Hematopoietic multipotent progenitor cell treated with erythropoietin and hydrocortisone succinate and interleukin-3 and kit ligand, for 15 days (in vitro differentiated cells): Measurements from ENCODE around the gene RGSL1.

Experiments used
- DNase-seq: peaks from one replicate; pipeline ENCODE4 v3.0.0-alpha.2; 2015; ENCODE audit warnings: low spot score

RGSL1 gene

DNA sequence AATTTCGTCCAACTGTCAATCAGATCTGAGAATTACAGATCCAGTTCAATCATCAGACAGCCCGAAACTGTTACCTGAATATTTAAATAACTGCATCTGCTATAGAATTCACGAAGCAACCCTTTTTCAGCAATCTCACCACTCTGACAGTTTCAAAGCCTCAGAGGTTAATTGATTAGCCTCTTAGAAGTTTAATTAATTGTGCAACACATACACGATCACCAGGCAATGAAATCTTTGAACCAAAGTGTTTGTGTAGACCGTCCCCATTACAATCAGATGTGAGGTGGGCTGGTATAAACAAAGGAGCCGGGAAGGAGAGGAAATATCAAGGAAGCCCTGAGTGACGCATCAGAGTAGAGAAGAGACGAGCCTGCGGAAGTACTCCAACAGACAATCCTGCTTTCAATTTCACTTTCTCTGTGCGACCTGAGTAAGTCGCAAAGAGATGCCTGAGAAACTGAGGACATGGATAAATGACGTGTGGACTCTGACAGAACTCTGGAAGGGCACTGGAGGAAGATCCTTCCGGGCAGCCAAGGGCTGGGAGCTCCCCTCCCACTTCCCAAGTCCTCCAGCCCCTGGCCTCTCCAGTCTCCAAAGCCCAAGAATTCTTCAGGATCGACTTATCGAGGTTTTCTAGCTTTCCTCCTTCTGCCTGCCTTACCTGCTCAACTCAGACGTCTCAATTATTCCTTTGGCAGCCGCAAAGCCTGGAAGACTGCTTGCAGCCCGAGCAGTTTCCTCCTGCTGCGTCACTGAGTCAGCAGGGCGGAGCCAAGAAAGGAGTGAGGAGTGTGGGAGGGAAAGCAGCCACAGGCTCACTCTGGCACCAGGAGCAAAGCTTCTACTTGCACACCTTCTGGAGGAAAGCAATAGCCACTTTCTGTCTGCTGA is 138.8 kb downstream of the RGSL1 start, which contains the start of gene RNASEL:
Gene RNASEL (minus strand): TSS at position 757 of the 897 bp plus-strand sequence. CDS start 2,450 bp downstream, outside the sequence.
- DNase-seq: peak; percentile 73

DNA sequence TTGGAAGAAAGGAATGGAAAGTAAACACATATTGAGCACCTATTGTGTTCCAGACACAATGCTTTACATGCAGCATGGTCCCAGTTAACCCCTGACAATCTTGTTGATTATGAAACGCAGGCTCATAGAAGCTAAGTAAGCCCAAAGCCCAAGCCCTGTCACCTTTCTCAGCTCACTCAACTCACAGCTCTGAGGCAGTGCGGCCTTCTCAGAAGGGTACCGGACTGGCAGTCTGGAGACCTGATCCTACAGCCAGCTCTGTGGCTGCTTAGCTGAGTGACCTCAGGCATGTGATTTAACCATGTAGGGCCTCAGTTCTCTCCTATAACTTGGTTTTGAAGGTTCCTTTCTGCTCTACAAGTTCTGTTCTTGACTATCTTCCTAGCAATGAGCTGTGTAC is 139.6 kb downstream of the RGSL1 start:
- no peak for DNase-seq

DNA sequence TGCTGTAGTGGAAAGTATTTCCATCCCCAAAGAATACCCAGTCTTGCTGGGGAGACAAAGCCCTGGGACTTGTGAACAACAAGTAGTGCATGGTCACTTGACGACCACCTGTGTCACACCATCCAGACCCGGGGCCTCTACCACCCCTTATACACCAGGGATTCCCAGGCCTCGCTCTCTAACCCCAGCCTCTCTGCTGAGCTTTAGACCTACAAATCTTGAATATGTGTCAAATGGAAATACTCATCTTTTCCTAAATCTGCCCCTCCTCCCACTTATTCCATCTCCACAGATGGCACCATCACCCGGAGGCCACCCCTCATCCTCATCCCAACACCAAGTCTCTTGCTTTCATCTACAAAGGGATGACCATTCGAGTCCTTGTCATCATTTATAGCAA is 140.0 kb downstream of the RGSL1 start:
- DNase-seq: no peak

DNA sequence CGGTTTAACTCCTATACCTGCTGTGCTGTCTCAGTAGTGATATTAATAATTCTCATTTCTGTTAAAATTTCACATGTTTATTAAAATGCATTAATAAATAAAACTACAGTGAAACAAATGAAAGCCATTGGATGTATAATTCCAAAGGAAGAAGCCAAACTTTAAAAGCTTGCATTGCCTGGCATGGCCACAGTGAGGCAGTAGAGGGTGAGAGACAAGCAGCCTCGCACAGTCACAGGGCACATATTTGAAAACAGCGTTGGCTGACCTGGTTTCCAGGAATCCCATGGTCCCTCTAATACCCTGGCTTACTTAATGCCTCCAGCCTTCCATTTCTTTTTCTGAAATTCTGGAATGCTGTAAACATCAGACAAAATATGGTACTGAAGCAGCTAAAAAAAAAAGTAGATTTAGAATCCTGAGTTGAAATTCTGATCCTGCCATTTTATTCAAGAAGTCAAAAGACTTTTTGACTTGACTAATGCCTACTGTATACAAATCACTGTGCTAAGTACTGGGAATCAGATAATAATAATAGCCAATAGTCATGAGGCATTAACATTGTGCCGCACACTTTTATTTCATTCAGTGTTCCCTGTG is 145.8 kb downstream of the RGSL1 start:
- DNase-seq: peak; percentile 77

DNA sequence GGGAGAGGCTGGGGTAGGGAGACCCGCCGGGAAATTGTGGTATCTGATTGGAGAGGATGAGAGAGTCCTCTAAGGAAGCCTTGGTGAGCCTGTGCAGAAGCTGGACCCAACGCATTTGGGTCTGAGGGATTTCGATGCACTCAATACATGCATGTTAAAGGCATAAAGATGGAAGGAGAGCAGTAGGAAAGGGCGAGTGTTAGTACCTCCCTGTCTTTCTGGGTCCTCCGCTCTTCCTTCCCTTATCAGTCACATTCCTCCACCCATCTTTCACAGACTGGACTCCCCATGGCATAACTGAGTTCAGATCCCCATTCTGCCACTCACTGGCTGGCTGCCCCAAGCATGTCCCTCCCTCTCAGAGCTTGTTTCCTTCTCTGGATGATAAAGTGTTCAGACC is 147.0 kb downstream of the RGSL1 start:
- no peak for DNase-seq

DNA sequence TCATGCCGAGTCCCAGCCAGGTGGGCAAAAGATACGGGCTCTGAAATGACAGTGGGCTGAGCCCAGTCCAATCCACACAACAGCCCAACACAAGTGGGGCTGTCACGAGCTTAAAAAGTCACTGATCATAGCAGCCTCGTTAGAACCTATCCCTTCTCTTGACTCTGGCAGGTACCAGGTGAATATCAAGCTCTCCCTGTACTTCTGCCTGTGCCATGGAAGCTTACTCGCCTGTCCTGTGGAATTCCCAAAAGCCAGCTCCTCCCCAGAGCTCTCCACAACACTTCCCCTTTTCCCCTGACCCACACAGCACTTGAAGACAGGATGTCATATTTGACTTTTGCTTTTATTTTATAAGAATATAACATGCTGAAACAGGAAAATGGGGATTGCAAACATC is 148.3 kb downstream of the RGSL1 start:
- no peak for DNase-seq

DNA sequence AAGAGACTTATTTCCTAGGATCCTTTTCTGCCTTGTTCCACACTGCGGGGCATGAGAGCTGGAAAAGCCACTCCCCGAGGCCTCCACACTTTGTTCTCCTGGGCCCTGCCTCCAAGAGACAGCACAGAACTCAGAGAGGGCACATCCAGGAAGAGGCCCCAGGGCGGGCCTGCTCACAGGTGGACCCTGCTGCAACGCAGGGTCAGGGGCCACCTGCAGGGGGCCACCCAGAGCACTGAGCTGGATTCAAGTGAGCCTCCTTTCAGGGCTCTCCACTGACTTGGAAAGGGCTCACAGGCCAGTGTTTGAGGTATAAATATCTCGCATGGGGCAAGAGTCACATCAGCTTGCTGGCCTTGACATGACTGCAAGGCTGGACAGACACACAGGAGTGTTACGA is 149.4 kb downstream of the RGSL1 start:
- no peak for DNase-seq

DNA sequence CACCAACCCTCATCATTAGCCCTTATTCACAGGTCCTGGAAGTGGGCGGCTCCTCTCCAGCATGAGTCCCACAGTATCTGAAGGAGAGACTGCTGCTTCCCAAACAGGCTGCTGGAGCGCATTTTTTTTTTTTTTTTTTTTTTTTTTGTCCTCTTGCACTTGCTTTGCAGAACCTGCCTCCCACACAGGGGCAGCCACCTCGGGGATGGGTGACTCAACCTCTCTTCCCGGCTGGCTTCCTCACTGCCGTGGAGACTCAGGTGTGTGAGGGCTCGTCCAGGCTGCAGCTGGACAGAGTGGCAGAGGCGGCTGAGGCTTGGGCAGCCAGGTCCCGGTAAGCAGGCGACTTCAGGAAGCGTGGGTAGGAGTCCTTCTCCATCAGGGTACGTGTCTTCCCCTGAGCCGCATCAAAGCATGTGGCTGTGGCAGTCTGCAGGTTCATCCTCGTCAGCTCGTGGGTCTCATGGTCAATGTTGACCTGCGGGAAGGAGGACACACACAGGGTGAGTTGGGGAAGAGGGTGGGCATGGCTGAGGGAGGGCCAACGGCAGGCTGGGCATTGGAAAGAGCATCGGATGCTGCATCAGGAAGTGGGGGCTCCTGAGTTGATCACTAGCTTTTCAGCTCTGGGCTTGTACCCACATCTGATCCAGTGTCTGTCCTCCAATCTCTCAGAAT is 150.2 kb downstream of the RGSL1 start:
- no peak for DNase-seq

DNA sequence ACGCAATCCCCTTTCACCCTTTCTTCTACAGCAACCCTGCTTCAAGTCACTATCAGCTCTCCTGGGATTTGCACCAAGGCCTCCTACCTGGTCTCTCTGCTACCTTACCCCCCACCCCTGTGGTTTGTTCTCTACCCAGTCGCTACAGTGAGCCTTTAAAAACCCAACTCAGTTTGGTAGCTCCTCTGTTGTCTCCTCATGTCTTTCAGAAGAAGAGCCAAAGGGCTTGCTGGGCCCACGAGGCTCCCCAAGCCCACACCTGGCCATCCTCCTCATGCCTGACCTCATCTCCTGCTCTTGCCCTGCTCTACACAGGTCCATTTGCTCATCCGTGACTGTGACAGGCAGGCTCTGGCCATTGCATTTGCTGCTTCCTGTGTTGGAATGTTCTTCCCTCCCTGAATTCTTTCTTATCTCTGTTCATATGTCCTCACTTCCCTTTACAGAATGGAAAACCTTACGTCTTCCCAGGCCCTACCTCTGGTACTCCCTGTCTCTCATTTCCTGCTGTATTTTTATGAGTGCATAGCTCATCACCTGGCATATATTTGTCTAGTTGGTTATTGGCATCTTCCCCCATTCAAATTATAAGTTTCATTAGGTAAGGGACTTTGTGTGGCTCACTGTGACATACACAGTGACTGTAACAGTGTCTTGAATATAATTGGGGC is 150.9 kb downstream of the RGSL1 start:
- no peak for DNase-seq

DNA sequence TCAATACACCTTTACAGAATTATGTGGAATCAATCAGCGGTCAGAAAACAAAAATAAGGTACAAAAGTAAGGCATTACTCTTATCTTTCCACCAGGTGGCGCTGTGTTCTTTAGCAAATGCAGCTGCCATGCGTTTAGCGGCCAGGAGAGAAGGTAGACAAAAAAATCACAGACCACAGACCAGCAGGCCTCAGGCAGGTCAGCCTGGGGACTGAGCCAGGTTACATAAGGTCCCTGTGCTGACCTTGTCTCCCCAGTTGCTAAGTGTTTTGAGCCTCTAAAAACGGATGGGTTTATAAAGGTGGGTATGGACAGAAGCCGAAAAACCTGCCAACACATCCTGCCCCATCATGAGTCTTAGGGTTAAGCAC is 151.5 kb downstream of the RGSL1 start:
- peak; percentile 87 for DNase-seq

DNA sequence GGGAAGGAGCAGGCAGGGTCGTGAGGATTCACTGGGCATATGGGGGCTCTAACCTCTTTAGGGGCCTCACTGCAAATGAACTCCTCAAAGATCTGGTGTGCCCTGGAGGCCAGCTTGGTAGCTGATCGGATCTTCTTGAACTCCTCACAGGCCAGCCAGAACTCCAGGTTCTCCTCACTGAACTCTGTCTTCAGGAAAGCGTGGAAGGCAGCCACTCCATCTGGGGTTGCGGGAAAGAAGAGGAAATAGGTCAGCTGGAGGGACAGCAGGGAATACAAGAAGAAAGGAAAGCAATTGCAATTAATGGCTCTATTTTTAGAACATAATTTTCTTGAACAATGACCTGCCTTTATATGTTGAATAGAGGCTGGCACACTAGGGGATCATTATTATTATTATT is 152.0 kb downstream of the RGSL1 start:
- no peak for DNase-seq

DNA sequence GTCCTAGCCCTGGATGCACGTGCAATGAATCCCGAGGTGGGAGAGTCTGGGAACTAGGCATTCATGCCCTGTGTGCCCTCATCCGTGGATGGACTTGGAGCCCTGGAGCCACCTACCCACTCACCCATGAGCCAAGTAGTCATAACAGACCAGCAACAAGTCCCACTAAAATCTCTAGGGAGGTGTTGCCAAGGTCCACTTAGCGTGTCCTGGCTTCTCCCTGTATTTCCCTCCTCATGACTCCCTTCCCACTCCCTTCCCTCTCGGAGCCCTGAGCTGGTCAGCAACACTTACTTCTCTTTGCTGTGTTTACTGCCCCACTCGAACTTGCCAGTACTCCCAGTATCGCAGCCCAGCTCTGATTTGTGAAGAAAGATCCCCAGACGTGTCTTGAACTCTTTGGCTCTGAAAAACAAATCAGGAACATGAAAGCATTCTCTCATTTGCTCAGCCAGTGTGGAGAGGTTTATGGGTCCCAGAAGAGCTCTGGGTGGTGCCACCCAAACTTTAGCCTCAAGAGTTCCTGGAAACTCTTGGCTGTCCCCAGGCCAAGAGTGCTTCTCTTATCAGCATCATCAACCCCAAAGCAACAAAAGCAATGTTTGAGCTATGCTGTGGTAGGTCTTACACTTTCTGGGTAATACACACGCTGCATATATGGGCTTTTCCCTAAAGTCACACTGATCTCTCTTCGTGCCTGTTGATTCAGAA is 153.1 kb downstream of the RGSL1 start:
- no peak for DNase-seq

DNA sequence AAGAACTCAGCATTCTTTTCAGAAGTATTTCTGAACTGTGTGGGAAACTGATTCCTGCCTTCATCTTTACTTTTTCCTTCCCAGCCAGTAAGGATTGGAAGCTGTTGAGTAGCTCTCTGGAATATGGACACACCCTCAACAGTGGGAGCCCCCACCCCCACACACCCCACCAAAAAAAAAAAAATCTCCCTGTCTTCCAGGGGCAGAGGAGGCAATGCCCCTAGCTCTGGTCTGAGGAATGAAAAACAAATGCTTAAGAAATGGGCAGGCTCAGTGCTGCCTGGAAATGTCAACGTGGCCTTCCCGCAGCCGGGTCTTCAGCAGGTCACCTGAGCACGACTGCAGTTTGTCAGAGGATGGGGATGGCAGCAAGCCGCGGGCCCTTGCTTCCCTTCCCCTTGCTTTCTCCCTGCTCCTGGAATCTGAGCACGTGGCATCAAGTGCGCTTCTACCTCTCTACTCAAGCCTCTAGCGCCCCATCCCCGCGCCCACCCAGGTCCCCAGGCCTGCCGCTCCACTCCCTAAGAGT is 153.8 kb downstream of the RGSL1 start:
- no peak for DNase-seq

DNA sequence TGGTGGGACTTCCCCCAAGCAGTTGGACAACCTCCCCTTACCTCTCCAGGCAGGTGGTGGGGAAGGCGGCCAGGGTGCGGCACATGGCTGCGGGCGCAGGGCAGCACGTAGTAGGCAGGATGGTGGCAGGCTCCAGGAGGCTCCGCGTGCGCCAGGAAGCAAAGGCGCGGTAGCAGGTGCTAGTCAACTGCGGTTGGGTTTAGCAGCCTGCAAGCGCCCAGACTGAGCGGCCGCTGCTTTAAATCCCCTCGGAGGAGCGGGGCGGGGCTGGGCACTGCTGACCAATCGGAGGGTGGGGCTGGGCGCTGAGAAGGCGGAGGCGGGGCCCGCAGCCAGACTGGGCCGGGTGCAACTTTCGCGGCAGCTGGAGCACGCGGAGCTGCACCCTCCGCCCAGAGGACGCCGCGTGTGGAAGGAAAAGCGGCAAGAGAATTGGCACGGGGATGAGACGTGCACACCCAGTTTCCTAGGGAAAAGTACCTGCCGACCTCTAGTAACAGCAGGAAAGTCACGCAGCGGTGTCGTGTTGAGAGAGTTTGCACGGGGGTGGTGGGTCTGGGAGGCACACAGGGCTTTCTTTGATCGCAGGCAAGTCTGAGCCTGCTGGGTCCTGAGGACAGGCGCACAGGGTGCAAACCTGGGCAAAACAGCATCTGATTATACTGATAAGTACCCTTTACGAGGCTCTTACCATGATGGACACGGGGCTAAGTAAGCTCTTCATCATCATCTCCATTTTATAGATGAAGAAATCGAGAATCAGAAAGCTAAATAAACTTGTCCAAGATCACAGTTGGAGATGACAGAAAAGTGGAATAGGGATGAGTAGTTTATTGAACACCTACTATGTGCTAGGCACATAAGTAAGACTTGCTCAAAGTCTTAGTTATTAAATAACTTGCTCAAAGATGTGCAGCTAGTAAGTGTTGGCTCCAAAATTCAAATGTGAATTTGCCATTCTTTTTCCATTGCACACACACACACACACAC is 154.5 kb downstream of the RGSL1 start, which contains the start of gene RGS16:
Gene RGS16 (minus strand): TSS at position 215 of the 990 bp plus-strand sequence. CDS start 130 bp downstream, at position 85.
- DNase-seq: peak; percentile 90

DNA sequence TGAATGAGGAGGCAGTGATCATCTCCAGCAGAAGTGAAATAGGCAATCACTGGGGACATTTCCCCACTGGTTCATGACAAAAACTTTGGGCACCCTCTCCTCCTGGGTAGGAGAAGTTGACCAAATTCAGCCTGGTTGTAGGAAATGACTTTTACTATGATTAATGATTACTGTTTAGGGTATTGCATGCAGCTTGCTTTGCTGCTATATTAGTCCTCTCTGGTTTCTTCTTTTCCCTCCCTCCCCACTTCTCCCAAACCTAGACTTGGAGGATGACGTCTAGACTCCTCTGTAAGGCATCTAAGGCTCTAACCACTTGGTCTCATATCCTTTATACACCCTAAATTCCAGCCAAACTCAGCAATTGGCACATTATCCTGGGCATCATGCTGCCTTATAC is 157.6 kb downstream of the RGSL1 start:
- no peak for DNase-seq

DNA sequence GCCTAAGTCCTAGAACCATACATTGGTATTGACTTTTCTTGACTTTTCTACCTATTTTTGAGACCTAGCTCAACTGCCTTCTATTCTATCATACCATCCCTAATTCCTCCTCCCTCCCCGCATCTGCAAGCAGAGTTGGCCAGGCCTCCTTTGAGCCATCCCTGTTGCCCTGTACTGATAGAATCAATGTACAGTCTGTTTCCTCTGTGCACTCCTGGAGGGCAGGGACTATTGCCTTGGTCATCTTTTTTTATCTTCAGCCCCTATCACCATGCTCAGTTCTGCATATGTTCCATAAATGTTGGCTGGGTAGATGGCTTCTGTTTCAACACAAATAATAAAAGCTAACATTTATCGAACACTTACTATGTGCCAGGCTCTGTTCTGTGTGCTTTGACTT is 158.3 kb downstream of the RGSL1 start:
- no peak for DNase-seq

DNA sequence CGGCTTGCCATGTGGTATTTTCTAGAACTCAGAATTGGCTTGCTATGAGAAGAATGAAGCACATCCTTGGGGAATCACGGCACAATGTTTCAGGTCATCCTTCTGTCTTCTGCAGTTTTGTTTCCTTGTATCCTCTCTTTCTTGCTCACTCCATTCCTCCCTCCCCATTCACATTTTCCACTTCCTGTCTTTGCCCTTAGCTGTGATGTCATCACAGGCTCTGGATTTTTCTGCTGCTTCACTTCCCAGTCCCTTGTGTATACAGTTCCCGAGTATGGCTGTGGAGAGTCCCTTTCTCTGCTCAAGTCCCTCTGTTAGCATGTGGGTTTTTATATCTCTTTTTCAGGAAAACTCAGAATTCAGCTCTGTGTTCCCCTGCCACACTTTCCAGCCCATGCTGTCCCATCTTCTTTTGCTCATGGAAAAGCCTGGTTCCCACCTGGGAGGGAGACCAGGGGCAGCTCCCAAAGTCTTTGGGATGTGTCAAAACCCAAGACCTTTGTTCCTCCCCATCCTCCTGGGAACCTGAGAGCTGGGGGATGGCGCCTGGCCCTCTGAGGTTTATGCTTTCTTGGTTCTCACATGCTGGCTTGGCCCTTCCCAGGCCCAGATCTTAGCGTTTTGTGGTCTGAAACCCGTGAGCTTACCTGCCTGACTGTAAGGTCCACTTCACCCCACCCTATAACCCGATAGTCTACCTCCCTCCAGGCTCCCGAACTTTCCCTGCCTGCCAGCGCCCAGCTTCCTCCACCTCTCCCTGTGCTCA is 159.1 kb downstream of the RGSL1 start:
- DNase-seq: no peak
